H9 (cell line): Measurements from ENCODE around the gene RPL10A. TPM values are rescaled to one million over a fixed set of nuclear protein-coding genes. Genes with fewer than 3 reads are reported as not detected.

Source experiments
- DNase-seq: peaks from one replicate; pipeline ENCODE4 v3.0.0-alpha.2; 2017
- H2AFZ ChIP-seq: one replicate; pipeline ENCODE4 v1.6.1; 2013; ENCODE audit warnings: mild to moderate bottlenecking, low read length, control low read depth, moderate library complexity
- H2AK5ac ChIP-seq: 2 replicates; pipeline ENCODE4 v1.6.1; 2013; ENCODE audit warnings: low read length, control low read depth, mixed read lengths; ENCODE audit not compliant: insufficient read length
- H2BK120ac ChIP-seq: one replicate; pipeline ENCODE4 v1.6.1; 2013; ENCODE audit warnings: low read depth, mild to moderate bottlenecking, low read length, control low read depth, inconsistent platforms; ENCODE audit not compliant: poor library complexity, severe bottlenecking
- H2BK12ac ChIP-seq: 2 replicates; pipeline ENCODE4 v1.6.1; 2013; ENCODE audit warnings: low read length, control low read depth, mixed read lengths, low read depth; ENCODE audit not compliant: insufficient read length
- H2BK15ac ChIP-seq: 2 replicates; pipeline ENCODE4 v1.6.1; 2013; ENCODE audit warnings: low read depth, low read length, control low read depth
- H2BK20ac ChIP-seq: one replicate; pipeline ENCODE4 v1.6.1; 2013; ENCODE audit warnings: low read depth, mild to moderate bottlenecking, low read length, control low read depth, inconsistent platforms; ENCODE audit not compliant: poor library complexity, severe bottlenecking
- H2BK5ac ChIP-seq: 2 replicates; pipeline ENCODE4 v1.6.1; 2013; ENCODE audit warnings: low read length, control low read depth, mixed read lengths; ENCODE audit not compliant: insufficient read length
- H3K14ac ChIP-seq: 2 replicates; pipeline ENCODE4 v1.6.1; 2013; ENCODE audit warnings: low read length, control low read depth; ENCODE audit not compliant: insufficient read depth
- H3K18ac ChIP-seq: 2 replicates; pipeline ENCODE4 v1.6.1; 2013; ENCODE audit warnings: low read depth, mild to moderate bottlenecking, mixed read lengths, low read length, control low read depth; ENCODE audit not compliant: insufficient read length
- H3K23ac ChIP-seq: 2 replicates; pipeline ENCODE4 v1.6.1; 2013; ENCODE audit warnings: low read length, control low read depth, mixed read lengths, low read depth; ENCODE audit not compliant: insufficient read length
- H3K23me2 ChIP-seq: 2 replicates; pipeline ENCODE4 v1.6.1; 2013; ENCODE audit warnings: low read depth, mild to moderate bottlenecking, mixed read lengths, low read length, control low read depth; ENCODE audit not compliant: insufficient read length, poor library complexity, severe bottlenecking
- H3K27ac ChIP-seq: 2 replicates; pipeline ENCODE4 v1.5.1; 2013; ENCODE audit warnings: low read length, control low read depth, mixed read lengths, low read depth; ENCODE audit not compliant: insufficient read length
- H3K27me3 ChIP-seq: 2 replicates; pipeline ENCODE4 v1.6.1; 2013; ENCODE audit warnings: low read length, control low read depth, inconsistent platforms; ENCODE audit not compliant: insufficient read depth
- H3K4ac ChIP-seq: 2 replicates; pipeline ENCODE4 v1.6.1; 2013; ENCODE audit warnings: low read depth, mild to moderate bottlenecking, control low read depth, inconsistent platforms, low read length, moderate library complexity
- H3K4me1 ChIP-seq: 2 replicates; pipeline ENCODE4 v1.6.1; 2013; ENCODE audit warnings: low read length, control low read depth, inconsistent platforms; ENCODE audit not compliant: insufficient read depth
- H3K4me2 ChIP-seq: 2 replicates; pipeline ENCODE4 v1.6.1; 2013; ENCODE audit warnings: low read length, control low read depth, mixed read lengths; ENCODE audit not compliant: insufficient read length, insufficient read depth
- H3K56ac ChIP-seq: 2 replicates; pipeline ENCODE4 v1.6.1; 2013; ENCODE audit warnings: low read depth, mild to moderate bottlenecking, mixed read lengths, low read length, control low read depth; ENCODE audit not compliant: insufficient read length
- H3K79me1 ChIP-seq: 2 replicates; pipeline ENCODE4 v1.6.1; 2013; ENCODE audit warnings: low read depth, mild to moderate bottlenecking, moderate library complexity, low read length, control low read depth, inconsistent platforms; ENCODE audit not compliant: insufficient read depth, poor library complexity, severe bottlenecking
- H3K79me2 ChIP-seq: 2 replicates; pipeline ENCODE4 v1.6.1; 2013; ENCODE audit warnings: low read length, control low read depth, inconsistent platforms; ENCODE audit not compliant: insufficient read depth
- H3K9ac ChIP-seq: 2 replicates; pipeline ENCODE4 v1.6.1; 2013; ENCODE audit warnings: low read length, control low read depth, mixed read lengths; ENCODE audit not compliant: insufficient read length; ENCODE audit errors: extremely low read depth
- H3K9me3 ChIP-seq: one replicate; pipeline ENCODE4 v1.6.1; 2013; ENCODE audit warnings: low read depth, low read length, inconsistent platforms; ENCODE audit not compliant: control insufficient read depth
- H3T11ph ChIP-seq: one replicate; pipeline ENCODE4 v1.6.1; 2013; ENCODE audit warnings: mild to moderate bottlenecking, low read length, control low read depth, inconsistent platforms
- H4K20me1 ChIP-seq: one replicate; pipeline ENCODE4 v1.6.1; 2013; ENCODE audit not compliant: control insufficient read depth, insufficient read length, insufficient read depth
- H4K5ac ChIP-seq: 2 replicates; pipeline ENCODE4 v1.6.1; 2013; ENCODE audit warnings: low read depth, mild to moderate bottlenecking, mixed read lengths, low read length, control low read depth; ENCODE audit not compliant: insufficient read length
- H4K8ac ChIP-seq: replicated peaks from 2 replicates; pipeline ENCODE4 v1.6.1; 2013; ENCODE audit warnings: low read length, control low read depth, mixed read lengths, low read depth; ENCODE audit not compliant: insufficient read length
- H4K91ac ChIP-seq: 2 replicates; pipeline ENCODE4 v1.6.1; 2013; ENCODE audit warnings: low read depth, mild to moderate bottlenecking, moderate library complexity, mixed read lengths, low read length, control low read depth; ENCODE audit not compliant: insufficient read length
- H3K27ac Mint-ChIP-seq, 3 experiments: 2 replicates in 2 of 3; 3 replicates in 1 of 3; pipeline ENCODE4 v1.8.0; 2020 to 2021; ENCODE audit warnings: mixed read lengths in 3 of 3, mild to moderate bottlenecking in 1 of 3, moderate library complexity in 1 of 3
- H3K27me3 Mint-ChIP-seq: 2 replicates; pipeline ENCODE4 v1.8.0; 2021; ENCODE audit warnings: low read depth, mild to moderate bottlenecking, moderate library complexity, mixed read lengths
- H3K36me3 Mint-ChIP-seq, 3 experiments: 2 replicates in 2 of 3; 3 replicates in 1 of 3; pipeline ENCODE4 v1.8.0; 2020 to 2021; ENCODE audit warnings: low read depth in 3 of 3, mixed read lengths in 3 of 3; ENCODE audit not compliant: insufficient read depth in 1 of 3
- H3K4me1 Mint-ChIP-seq, 2 experiments: 2 replicates each; pipeline ENCODE4 v1.8.0; 2020; ENCODE audit warnings: mixed read lengths in 2 of 2
- H3K4me3 Mint-ChIP-seq, 2 experiments: 2 replicates in 1 of 2; 3 replicates in 1 of 2; pipeline ENCODE4 v1.8.0; 2020 to 2021; ENCODE audit warnings: mild to moderate bottlenecking in 2 of 2, mixed read lengths in 2 of 2, moderate library complexity in 1 of 2
- H3K9me3 Mint-ChIP-seq, 2 experiments: 2 replicates in 1 of 2; 3 replicates in 1 of 2; pipeline ENCODE4 v1.8.0; 2020; ENCODE audit warnings: mild to moderate bottlenecking in 2 of 2, mixed read lengths in 2 of 2, moderate library complexity in 1 of 2
- WGBS: extraction: QIAGEN DNeasy Blood & Tissue Kit; methylation state at CpG from one replicate; pipeline ENCODE4 v1.1.7; 2013; ENCODE audit warnings: missing lambda C conversion rate, low lambda C conversion rate, mixed read lengths; ENCODE audit not compliant: insufficient read length; ENCODE audit errors: extremely low coverage; 5-methylcytosine and 5-hydroxymethylcytosine counted together
- total RNA-seq: library from RNA; stranded (reverse); gene quantifications from 2 replicates; pipeline ENCODE4 v1.2.1, GENCODE V29; 2021
- TF ChIP-seq, protein P1 (sequence below): fragments of 200-600 bp; sonication (generic); conservative IDR thresholded peaks from 3 replicates; pipeline ENCODE4 v1.8.0; 2021; ENCODE audit warnings: antibody characterized with exemption, mild to moderate bottlenecking

The RPL10A gene
- total RNA-seq, 1 experiment from 2014 or later = 1,830 TPM

DNA sequence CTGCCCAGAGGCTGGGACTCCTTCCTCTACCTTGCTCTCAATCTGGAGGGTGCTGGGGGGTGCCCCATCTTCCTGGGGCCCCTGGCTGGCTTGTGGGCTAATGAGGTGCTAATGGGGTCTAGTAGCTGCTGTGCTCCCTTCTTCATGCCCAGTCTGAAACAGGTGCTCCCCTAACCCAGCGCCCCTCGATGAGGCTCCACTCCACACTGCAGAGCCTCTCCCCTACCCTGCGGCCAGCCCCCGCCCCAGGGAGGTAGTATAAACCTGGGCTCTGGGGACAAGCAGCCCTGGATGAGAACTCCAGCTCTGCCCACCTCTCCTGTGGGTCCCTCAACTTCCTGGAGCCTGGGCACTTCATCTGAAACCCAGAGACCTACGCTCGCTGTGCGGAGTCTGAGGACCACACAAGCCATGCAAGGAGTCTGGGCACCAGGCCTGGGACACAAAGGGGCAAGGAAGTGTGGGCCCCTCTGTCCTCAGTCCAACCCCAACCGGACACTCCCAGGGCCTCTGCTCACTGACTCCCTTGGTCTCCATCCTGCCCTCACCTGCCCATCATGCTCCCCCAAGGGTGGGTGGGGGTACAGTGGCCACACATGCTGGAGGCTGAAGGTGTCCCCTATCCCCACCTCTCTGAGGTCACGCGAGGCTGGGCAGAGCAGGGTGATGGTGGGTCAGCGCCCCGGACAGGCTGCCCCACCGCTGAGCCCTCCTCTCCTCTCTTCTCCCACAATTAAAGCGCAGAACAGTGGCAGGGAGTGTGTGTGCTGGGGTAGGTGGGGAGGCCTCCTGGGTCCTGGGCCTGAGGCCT, 6.1 kb downstream of the RPL10A start:
- no peaks in the 10 kb centered on the region for H3K27me3 ChIP-seq
- WGBS = no CpG with 5 or more reads among the region's 14 CpGs
- peaks cover 3% of the 10 kb centered on the region for H3K79me1 ChIP-seq
- no peak overlapping the region for H4K91ac ChIP-seq
- no peak overlapping the region for H2BK5ac ChIP-seq
- no peak overlapping the region for H3K4ac ChIP-seq
- no peak overlapping the region for H3K9ac ChIP-seq
- peak; percentile 52 for DNase-seq
- H3K9me3 ChIP-seq = no peaks in the 10 kb centered on the region
- no peak overlapping the region for H3K23ac ChIP-seq
- H3K14ac ChIP-seq = no peak overlapping the region; the same call in 1 of the 2 replicates
- H4K5ac ChIP-seq = no peak overlapping the region
- H3K18ac ChIP-seq = no peak overlapping the region
- no peak overlapping the region for H2BK120ac ChIP-seq
- no peak overlapping the region for H2BK12ac ChIP-seq
- Mint-ChIP-seq H3K27ac (peak overlapping the region in 2 of 3 experiments; percentile 31 to 89; a peak in 4 of 7 replicates), H3K9me3 (peaks cover 5 to 6% of the 10 kb centered on the region in 2 experiments; a peak in 4 of 5 replicates), H3K4me1 (peaks cover 23 to 42% of the 10 kb centered on the region in 2 experiments), H3K36me3 (peaks cover 38 to 80% (median 73%) of the 10 kb centered on the region in 3 experiments), H3K27me3 (peaks cover 1% of the 10 kb centered on the region; the same call in 1 of the 2 replicates), H3K4me3 (no peak overlapping the region)
- H2BK20ac ChIP-seq = no peak overlapping the region
- H4K8ac ChIP-seq = no peak overlapping the region
- H3K23me2 ChIP-seq = peaks cover 11% of the 10 kb centered on the region
- H4K20me1 ChIP-seq = no peaks in the 10 kb centered on the region
- no peak overlapping the region for H2BK15ac ChIP-seq
- H3K4me2 ChIP-seq = no peak overlapping the region
- no peak overlapping the region for H2AFZ ChIP-seq
- H3K27ac ChIP-seq = no peak overlapping the region
- H3K4me1 ChIP-seq = 0 out of 2 replicates have a peak, but pooled peaks cover 3% of the 10 kb centered on the region
- no peak overlapping the region for H3T11ph ChIP-seq
- peaks cover 7% of the 10 kb centered on the region; the same call in 1 of the 2 replicates for H3K79me2 ChIP-seq
- H3K56ac ChIP-seq = no peak overlapping the region
- no peak overlapping the region for H2AK5ac ChIP-seq
- TF ChIP-seq, protein P1, sequence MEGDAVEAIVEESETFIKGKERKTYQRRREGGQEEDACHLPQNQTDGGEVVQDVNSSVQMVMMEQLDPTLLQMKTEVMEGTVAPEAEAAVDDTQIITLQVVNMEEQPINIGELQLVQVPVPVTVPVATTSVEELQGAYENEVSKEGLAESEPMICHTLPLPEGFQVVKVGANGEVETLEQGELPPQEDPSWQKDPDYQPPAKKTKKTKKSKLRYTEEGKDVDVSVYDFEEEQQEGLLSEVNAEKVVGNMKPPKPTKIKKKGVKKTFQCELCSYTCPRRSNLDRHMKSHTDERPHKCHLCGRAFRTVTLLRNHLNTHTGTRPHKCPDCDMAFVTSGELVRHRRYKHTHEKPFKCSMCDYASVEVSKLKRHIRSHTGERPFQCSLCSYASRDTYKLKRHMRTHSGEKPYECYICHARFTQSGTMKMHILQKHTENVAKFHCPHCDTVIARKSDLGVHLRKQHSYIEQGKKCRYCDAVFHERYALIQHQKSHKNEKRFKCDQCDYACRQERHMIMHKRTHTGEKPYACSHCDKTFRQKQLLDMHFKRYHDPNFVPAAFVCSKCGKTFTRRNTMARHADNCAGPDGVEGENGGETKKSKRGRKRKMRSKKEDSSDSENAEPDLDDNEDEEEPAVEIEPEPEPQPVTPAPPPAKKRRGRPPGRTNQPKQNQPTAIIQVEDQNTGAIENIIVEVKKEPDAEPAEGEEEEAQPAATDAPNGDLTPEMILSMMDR = no peak
